ENCODE data around the gene STRBP. TPM values are rescaled to one million over a fixed set of nuclear protein-coding genes. Genes with fewer than 3 reads are reported as not detected.

The STRBP gene
- total RNA-seq, 1 experiment from 2014 or later, result 74.0 TPM

GRCh38 chr9:123291736-123292135, 23.4 kb upstream of the STRBP start:
- no peaks in the 10 kb centered on the region for H3K79me1 ChIP-seq (ENCODE audit: insufficient read depth, low read depth, low read length, poor library complexity, severe bottlenecking)
- H3K56ac ChIP-seq (ENCODE audit: insufficient read length, low read depth, low read length), result no peak overlapping the region
- no peaks in the 10 kb centered on the region for H3K9me3 Mint-ChIP-seq
- H2BK15ac ChIP-seq (ENCODE audit: low read depth, low read length), result no peak overlapping the region
- no peaks in the 10 kb centered on the region for H3K4me1 ChIP-seq (ENCODE audit: insufficient read depth, low read length)
- no peaks in the 10 kb centered on the region for H3K23me2 ChIP-seq (ENCODE audit: insufficient read length, low read depth, low read length, poor library complexity, severe bottlenecking)
- H3K4me2 ChIP-seq (ENCODE audit: insufficient read depth, insufficient read length, low read length), result no peak overlapping the region
- H2AK5ac ChIP-seq (ENCODE audit: insufficient read length, low read length), result no peak overlapping the region
- no peak overlapping the region for H3K18ac ChIP-seq (ENCODE audit: insufficient read length, low read depth, low read length)
- H3K27ac Mint-ChIP-seq, result no peak overlapping the region
- H4K91ac ChIP-seq (ENCODE audit: insufficient read length, low read depth, low read length), result no peak overlapping the region
- H4K5ac ChIP-seq (ENCODE audit: insufficient read length, low read depth, low read length), result no peak overlapping the region
- H3K27me3 Mint-ChIP-seq (ENCODE audit: low read depth), result peaks cover 1% of the 10 kb centered on the region
- no peak overlapping the region for H3K9ac ChIP-seq (ENCODE audit: extremely low read depth, insufficient read length, low read length)
- H3K27ac ChIP-seq (ENCODE audit: insufficient read length, low read depth, low read length), result no peak overlapping the region
- no peaks in the 10 kb centered on the region for H4K20me1 ChIP-seq (ENCODE audit: control insufficient read depth, insufficient read depth, insufficient read length)
- H3K79me2 ChIP-seq (ENCODE audit: insufficient read depth, low read length), result no peaks in the 10 kb centered on the region
- no peak overlapping the region for H2BK5ac ChIP-seq (ENCODE audit: insufficient read length, low read length)
- no peak overlapping the region for H3K23ac ChIP-seq (ENCODE audit: insufficient read length, low read depth, low read length)
- no CpG with 5 or more reads among the region's 4 CpGs for WGBS (ENCODE audit: extremely low coverage, insufficient read length, low lambda C conversion rate)
- H3T11ph ChIP-seq (ENCODE audit: low read length), result no peak overlapping the region
- H3K27me3 ChIP-seq (ENCODE audit: insufficient read depth, low read length), result no peaks in the 10 kb centered on the region
- no peak for DNase-seq
- H3K9me3 ChIP-seq (ENCODE audit: control insufficient read depth, low read depth, low read length), result no peaks in the 10 kb centered on the region
- no peak overlapping the region for H2BK12ac ChIP-seq (ENCODE audit: insufficient read length, low read depth, low read length)
- no peak for TF ChIP-seq CTCF (conservative IDR thresholded peaks at IDR 0.05)
- peaks cover 7 to 11% of the 10 kb centered on the region in 2 experiments; a peak in 3 of 4 replicates for H3K4me1 Mint-ChIP-seq
- no peak overlapping the region for H2AFZ ChIP-seq (ENCODE audit: low read length)
- no peak overlapping the region for H2BK20ac ChIP-seq (ENCODE audit: low read depth, low read length, poor library complexity, severe bottlenecking)
- H3K36me3 Mint-ChIP-seq (ENCODE audit: insufficient read depth in 1 of 3, low read depth in 3 of 3), result no peaks in the 10 kb centered on the region
- H4K8ac ChIP-seq (replicated peaks; ENCODE audit: insufficient read length, low read depth, low read length), result no peak overlapping the region
- H3K14ac ChIP-seq (ENCODE audit: insufficient read depth, low read length), result no peak overlapping the region
- no peak overlapping the region for H2BK120ac ChIP-seq (ENCODE audit: low read depth, low read length, poor library complexity, severe bottlenecking)
- no peak overlapping the region for H3K4me3 Mint-ChIP-seq
- H3K4ac ChIP-seq (ENCODE audit: low read depth, low read length), result no peak overlapping the region
